Measurements from ENCODE around the gene TBC1D22A. TPM values are rescaled to one million over a fixed set of nuclear protein-coding genes. Genes with fewer than 3 reads are reported as not detected.

TBC1D22A gene
- total RNA-seq, 3 donors from 2014 or later, result 29.8 to 31.1 (median 29.9) TPM

DNA sequence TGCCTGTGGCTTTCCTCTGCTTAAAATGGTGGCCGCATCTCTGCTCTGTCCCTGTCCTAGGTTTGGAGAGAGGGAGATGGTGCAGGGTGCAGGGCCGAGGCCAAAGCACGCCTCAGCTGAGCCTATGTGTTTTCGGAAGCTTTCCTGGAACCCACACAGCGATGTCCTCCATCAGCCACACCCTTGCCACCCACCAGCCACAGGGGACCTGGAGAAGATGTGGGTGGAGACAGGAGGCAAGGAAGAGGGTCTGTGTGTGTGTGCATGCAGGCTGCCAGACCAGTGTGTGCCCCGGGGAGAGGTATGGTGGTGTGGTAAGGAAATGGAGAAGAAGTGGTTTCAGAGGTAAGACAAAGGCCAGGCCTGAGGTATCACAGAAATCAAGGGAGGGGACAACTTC lies 155.7 kb downstream of the TBC1D22A start:
- Mint-ChIP-seq H3K4me1 (ENCODE audit: low read depth) (peaks cover 4% of the 10 kb centered on the region), H3K27me3 (ENCODE audit: low read depth) (no peaks in the 10 kb centered on the region), H3K9me3 (peaks cover 8% of the 10 kb centered on the region), H3K36me3 (ENCODE audit: insufficient read depth) (peaks cover 67% of the 10 kb centered on the region), H3K4me3 (no peak overlapping the region)
- ATAC-seq, result no peak
- no peak for DNase-seq

GRCh38 chr22:46922037-46922436 lies 159.6 kb downstream of the TBC1D22A start:
- Mint-ChIP-seq H3K4me1 (ENCODE audit: low read depth) (peaks cover 4% of the 10 kb centered on the region), H3K27me3 (ENCODE audit: low read depth) (no peaks in the 10 kb centered on the region), H3K4me3 (no peak overlapping the region), H3K36me3 (ENCODE audit: insufficient read depth) (peaks cover 50% of the 10 kb centered on the region), H3K9me3 (peaks cover 8% of the 10 kb centered on the region)
- DNase-seq (no peak), ATAC-seq (no peak)

- H3K36me3 Mint-ChIP-seq (ENCODE audit: insufficient read depth), result peaks cover 41% of the 10 kb centered on the region
- H3K4me3 Mint-ChIP-seq, result no peak overlapping the region
- peaks cover 4% of the 10 kb centered on the region for H3K4me1 Mint-ChIP-seq (ENCODE audit: low read depth)
- DNase-seq (no peak), ATAC-seq (no peak)
- peaks cover 8% of the 10 kb centered on the region for H3K9me3 Mint-ChIP-seq
- H3K27me3 Mint-ChIP-seq (ENCODE audit: low read depth), result no peaks in the 10 kb centered on the region
These were observed 160.9 kb downstream of the TBC1D22A start for GRCh38 chr22:46923394-46923793.

DNA sequence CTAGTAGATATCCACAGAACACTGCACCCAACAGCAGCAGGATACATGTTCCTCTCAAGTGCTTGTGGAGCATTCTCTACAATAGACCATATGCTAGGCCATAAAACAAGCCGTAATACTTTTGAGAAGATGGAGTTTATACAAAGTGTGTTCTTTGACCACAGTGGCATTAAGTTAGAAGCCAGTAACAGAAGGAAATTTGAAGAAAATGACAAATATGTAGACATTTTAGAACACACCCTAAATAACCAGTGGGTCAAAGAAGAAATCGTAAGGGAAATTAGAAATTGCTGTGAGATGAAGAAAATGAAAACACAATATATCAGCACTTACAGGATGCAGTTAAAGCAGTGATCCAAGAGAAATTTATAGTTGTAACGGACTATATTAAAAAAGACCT lies 163.4 kb downstream of the TBC1D22A start:
- H3K4me3 Mint-ChIP-seq, result no peak overlapping the region
- H3K9me3 Mint-ChIP-seq, result peaks cover 8% of the 10 kb centered on the region

DNA sequence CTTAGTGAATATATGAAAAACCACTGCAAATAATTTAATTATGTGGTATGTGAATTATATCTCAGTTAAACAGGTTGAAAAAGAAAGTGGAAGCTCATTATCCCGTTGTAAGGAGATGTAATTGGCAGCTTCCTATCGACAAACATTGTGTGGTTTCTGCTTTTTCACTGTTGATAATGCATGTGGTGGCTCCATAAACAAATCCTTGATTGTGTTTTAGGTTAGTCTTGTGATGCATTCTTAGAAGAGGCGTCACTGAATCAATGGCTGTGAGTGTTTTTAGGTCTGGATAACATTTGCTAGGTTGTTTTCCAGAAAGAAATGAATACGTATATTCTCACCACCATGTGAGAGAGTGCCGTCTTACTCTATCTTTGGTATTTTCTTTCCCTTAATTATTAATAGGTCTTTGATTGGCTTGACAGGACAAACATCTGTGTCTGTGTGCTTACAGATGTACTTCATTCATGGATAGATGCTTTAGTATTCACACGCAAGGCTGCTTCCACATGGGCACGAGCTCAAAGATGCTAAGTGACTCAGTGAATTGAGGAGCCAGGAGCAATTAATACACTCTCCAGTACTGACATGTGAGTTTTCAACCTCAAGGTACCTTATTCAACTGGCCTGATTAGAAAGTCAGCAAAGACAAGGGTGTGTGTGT lies 166.7 kb downstream of the TBC1D22A start:
- H3K4me1 Mint-ChIP-seq (ENCODE audit: low read depth), result peaks cover 8% of the 10 kb centered on the region
- DNase-seq, result no peak
- no peak overlapping the region for H3K4me3 Mint-ChIP-seq
- ATAC-seq, result no peak
- H3K36me3 Mint-ChIP-seq (ENCODE audit: insufficient read depth), result peaks cover 20% of the 10 kb centered on the region
- H3K27me3 Mint-ChIP-seq (ENCODE audit: low read depth), result no peaks in the 10 kb centered on the region
- no peaks in the 10 kb centered on the region for H3K9me3 Mint-ChIP-seq

More for the DNA sequence above, 163.4 kb downstream of the TBC1D22A start:
- peaks cover 4% of the 10 kb centered on the region for H3K4me1 Mint-ChIP-seq (ENCODE audit: low read depth)
- H3K27me3 Mint-ChIP-seq (ENCODE audit: low read depth), result no peaks in the 10 kb centered on the region
- peaks cover 32% of the 10 kb centered on the region for H3K36me3 Mint-ChIP-seq (ENCODE audit: insufficient read depth)
- no peak for DNase-seq
- no peak for ATAC-seq

DNA sequence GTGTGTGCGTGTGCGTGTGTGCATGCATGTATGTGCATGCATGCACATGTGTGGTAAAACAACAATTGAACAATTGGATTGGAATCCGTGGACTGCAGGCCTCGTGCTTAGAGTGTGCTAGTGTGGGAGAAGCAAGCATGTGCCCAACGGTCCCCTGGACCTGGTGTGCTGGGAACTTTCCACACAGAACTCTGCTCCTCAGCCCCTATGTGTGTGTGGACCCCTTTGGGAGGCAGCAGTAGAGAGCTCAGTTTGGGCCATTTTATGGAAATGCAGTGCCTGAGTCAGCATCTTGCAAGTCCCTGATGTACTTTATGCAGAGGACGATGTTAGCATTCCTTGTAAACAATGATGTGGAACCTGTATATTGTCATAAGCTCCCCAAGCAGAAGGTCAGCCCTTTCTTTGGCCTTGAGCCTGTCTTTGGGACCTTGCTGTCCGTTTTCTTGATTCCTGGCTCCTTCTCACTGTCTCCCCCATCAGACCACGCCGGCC lies 167.3 kb downstream of the TBC1D22A start:
- no peak for DNase-seq
- ATAC-seq, result no peak
- peaks cover 23% of the 10 kb centered on the region for H3K36me3 Mint-ChIP-seq (ENCODE audit: insufficient read depth)

GRCh38 chr22:46931414-46931813 lies 169.0 kb downstream of the TBC1D22A start:
- H3K4me1 Mint-ChIP-seq (ENCODE audit: low read depth), result peaks cover 21% of the 10 kb centered on the region
- H3K36me3 Mint-ChIP-seq (ENCODE audit: insufficient read depth), result peaks cover 27% of the 10 kb centered on the region

More for the DNA sequence above, 167.3 kb downstream of the TBC1D22A start:
- H3K4me1 Mint-ChIP-seq (ENCODE audit: low read depth), result peaks cover 13% of the 10 kb centered on the region
- no peaks in the 10 kb centered on the region for H3K9me3 Mint-ChIP-seq
- H3K4me3 Mint-ChIP-seq, result no peak overlapping the region
- H3K27me3 Mint-ChIP-seq (ENCODE audit: low read depth), result no peaks in the 10 kb centered on the region

DNA sequence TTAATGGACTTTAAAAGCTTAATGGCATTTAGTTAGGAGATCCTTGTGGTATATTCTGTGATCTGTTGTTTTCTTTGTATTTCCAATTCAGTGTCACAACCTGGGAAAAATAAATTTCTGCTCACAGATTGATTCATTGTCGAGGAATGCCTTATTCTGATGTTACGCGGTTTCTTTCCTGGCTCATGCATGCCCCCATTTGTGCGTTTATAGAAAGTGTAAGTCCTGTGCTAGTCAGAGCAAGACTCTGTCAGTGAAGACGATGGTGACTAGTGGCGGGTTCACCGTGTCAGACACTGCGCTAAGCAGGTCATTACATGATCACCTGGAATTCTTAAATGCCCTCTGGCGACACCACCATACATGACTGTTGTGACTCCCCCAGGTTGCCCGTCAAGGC lies 169.4 kb downstream of the TBC1D22A start:
- Mint-ChIP-seq H3K27me3 (ENCODE audit: low read depth) (no peaks in the 10 kb centered on the region), H3K36me3 (ENCODE audit: insufficient read depth) (peaks cover 27% of the 10 kb centered on the region), H3K9me3 (no peaks in the 10 kb centered on the region), H3K4me3 (no peak overlapping the region), H3K4me1 (ENCODE audit: low read depth) (peaks cover 21% of the 10 kb centered on the region)
- ATAC-seq, result no peak
- DNase-seq, result no peak

More at GRCh38 chr22:46931414-46931813, 169.0 kb downstream of the TBC1D22A start:
- Mint-ChIP-seq H3K27me3 (ENCODE audit: low read depth) (no peaks in the 10 kb centered on the region), H3K9me3 (no peaks in the 10 kb centered on the region), H3K4me3 (no peak overlapping the region)
- no peak for ATAC-seq
- no peak for DNase-seq

GRCh38 chr22:46933040-46933930 lies 170.8 kb downstream of the TBC1D22A start:
- ATAC-seq (no peak), DNase-seq (no peak)
- no peak overlapping the region for H3K4me3 Mint-ChIP-seq
- peaks cover 21% of the 10 kb centered on the region for H3K4me1 Mint-ChIP-seq (ENCODE audit: low read depth)
- H3K36me3 Mint-ChIP-seq (ENCODE audit: insufficient read depth), result peaks cover 25% of the 10 kb centered on the region
- H3K9me3 Mint-ChIP-seq, result no peaks in the 10 kb centered on the region
- H3K27me3 Mint-ChIP-seq (ENCODE audit: low read depth), result no peaks in the 10 kb centered on the region

DNA sequence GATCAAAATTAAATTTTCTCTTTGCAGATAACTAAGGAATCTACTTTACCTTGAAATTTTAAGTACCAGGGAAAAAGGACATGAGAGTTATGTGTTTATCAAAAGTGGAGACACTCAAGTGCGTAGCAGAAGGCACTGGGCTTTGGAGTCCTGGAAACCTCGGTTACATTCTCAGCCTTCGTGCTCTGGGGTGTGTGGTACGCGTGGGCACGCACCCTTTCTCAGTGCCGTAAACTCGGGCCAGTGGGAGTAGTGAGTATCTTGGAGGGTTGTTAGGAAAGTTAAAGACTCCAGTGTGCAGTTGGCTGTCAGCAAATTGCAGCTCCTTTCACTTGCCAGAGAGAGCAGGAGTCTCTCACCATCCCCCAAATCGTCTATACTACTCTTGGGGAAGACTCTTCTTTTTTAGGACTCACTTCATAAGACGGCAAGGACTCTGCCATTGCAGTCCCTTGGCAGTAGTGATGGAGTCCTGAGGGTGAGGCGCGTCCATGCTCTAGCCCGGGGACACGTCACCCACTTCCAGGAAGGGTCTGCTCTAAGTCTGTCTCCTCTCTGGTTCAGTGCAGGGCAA lies 171.8 kb downstream of the TBC1D22A start:
- H3K36me3 Mint-ChIP-seq (ENCODE audit: insufficient read depth), result peaks cover 21% of the 10 kb centered on the region
- H3K4me3 Mint-ChIP-seq, result no peak overlapping the region
- ATAC-seq, result no peak
- H3K27me3 Mint-ChIP-seq (ENCODE audit: low read depth), result no peaks in the 10 kb centered on the region
- no peak for DNase-seq
- peaks cover 21% of the 10 kb centered on the region for H3K4me1 Mint-ChIP-seq (ENCODE audit: low read depth)
- no peaks in the 10 kb centered on the region for H3K9me3 Mint-ChIP-seq

GRCh38 chr22:46934746-46935491 lies 172.5 kb downstream of the TBC1D22A start:
- no peak overlapping the region for H3K4me3 Mint-ChIP-seq
- no peaks in the 10 kb centered on the region for H3K9me3 Mint-ChIP-seq
- DNase-seq, result no peak
- H3K4me1 Mint-ChIP-seq (ENCODE audit: low read depth), result peaks cover 21% of the 10 kb centered on the region
- peaks cover 24% of the 10 kb centered on the region for H3K36me3 Mint-ChIP-seq (ENCODE audit: insufficient read depth)
- H3K27me3 Mint-ChIP-seq (ENCODE audit: low read depth), result no peaks in the 10 kb centered on the region
- ATAC-seq, result peak; percentile 84 to 92

GRCh38 chr22:46935506-46936377 lies 173.3 kb downstream of the TBC1D22A start:
- ATAC-seq (no peak), DNase-seq (no peak)
- peaks cover 22% of the 10 kb centered on the region for H3K36me3 Mint-ChIP-seq (ENCODE audit: insufficient read depth)

GRCh38 chr22:46936378-46936903 lies 174.0 kb downstream of the TBC1D22A start:
- DNase-seq (no peak), ATAC-seq (no peak)
- H3K27me3 Mint-ChIP-seq (ENCODE audit: low read depth), result no peaks in the 10 kb centered on the region
- no peaks in the 10 kb centered on the region for H3K9me3 Mint-ChIP-seq
- H3K36me3 Mint-ChIP-seq (ENCODE audit: insufficient read depth), result peaks cover 22% of the 10 kb centered on the region
- no peak overlapping the region for H3K4me3 Mint-ChIP-seq
- peaks cover 21% of the 10 kb centered on the region for H3K4me1 Mint-ChIP-seq (ENCODE audit: low read depth)

More at GRCh38 chr22:46935506-46936377, 173.3 kb downstream of the TBC1D22A start:
- Mint-ChIP-seq H3K4me1 (ENCODE audit: low read depth) (peaks cover 21% of the 10 kb centered on the region), H3K4me3 (no peak overlapping the region), H3K9me3 (no peaks in the 10 kb centered on the region), H3K27me3 (ENCODE audit: low read depth) (no peaks in the 10 kb centered on the region)

Data from activated T-cell treated with anti-CD3 and anti-CD28 coated beads, Interleukin-2, amount 50 U/mL, for 4 hours (primary cell).